MM.1S (cell line): ENCODE results near the gene COMMD4.

Source experiments
- DNase-seq: peaks from one replicate; pipeline ENCODE4 v3.0.0-alpha.2; 2015
- H2AFZ ChIP-seq: fragments of 300-600 bp; sonication (generic); 2 replicates; pipeline ENCODE4 v1.6.0; 2016; ENCODE audit warnings: antibody characterized with exemption, low read length
- H3F3A ChIP-seq: fragments of 300-600 bp; sonication (generic); 2 replicates; pipeline ENCODE4 v1.6.1; 2016; ENCODE audit warnings: mild to moderate bottlenecking, antibody characterized with exemption, low read length, moderate library complexity, mixed read lengths; ENCODE audit not compliant: insufficient read depth
- H3K27ac ChIP-seq: fragments of 300-600 bp; sonication (generic); 2 replicates; pipeline ENCODE4 v1.5.1; 2016; ENCODE audit warnings: mild to moderate bottlenecking, low read length
- H3K27me3 ChIP-seq: fragments of 300-600 bp; sonication (generic); replicated peaks from 2 replicates; pipeline ENCODE4 v1.6.0; 2016; ENCODE audit warnings: low read length; ENCODE audit not compliant: insufficient read depth
- H3K36me3 ChIP-seq: fragments of 300-600 bp; sonication (generic); replicated peaks from 2 replicates; pipeline ENCODE4 v1.6.1; 2016; ENCODE audit warnings: mild to moderate bottlenecking, low read length, mixed read lengths; ENCODE audit not compliant: insufficient read depth
- H3K4me1 ChIP-seq: fragments of 300-600 bp; sonication (generic); 2 replicates; pipeline ENCODE4 v1.6.1; 2016; ENCODE audit warnings: low read length, mixed read lengths
- H3K4me2 ChIP-seq: fragments of 300-600 bp; sonication (generic); 2 replicates; pipeline ENCODE4 v1.6.0; 2016; ENCODE audit warnings: low read depth, low read length
- H3K4me3 ChIP-seq: fragments of 300-600 bp; sonication (generic); 2 replicates; pipeline ENCODE4 v1.5.1; 2016; ENCODE audit warnings: low read length, mixed read lengths
- H3K79me2 ChIP-seq: fragments of 300-600 bp; sonication (generic); 2 replicates; pipeline ENCODE4 v1.6.1; 2016; ENCODE audit warnings: mixed run types, low read length, mixed read lengths
- H3K9ac ChIP-seq: fragments of 300-600 bp; sonication (generic); 2 replicates; pipeline ENCODE4 v1.6.1; 2016; ENCODE audit warnings: low read length, mixed read lengths
- H3K9me2 ChIP-seq: fragments of 300-600 bp; sonication (generic); replicated peaks from 2 replicates; pipeline ENCODE4 v1.6.1; 2016; ENCODE audit warnings: mild to moderate bottlenecking, low read length, mixed read lengths; ENCODE audit not compliant: insufficient read depth
- H3K9me3 ChIP-seq: fragments of 300-600 bp; sonication (generic); replicated peaks from 2 replicates; pipeline ENCODE4 v1.6.1; 2016; ENCODE audit warnings: mild to moderate bottlenecking, low read length, mixed read lengths; ENCODE audit not compliant: insufficient read depth
- H4K20me1 ChIP-seq: fragments of 300-600 bp; sonication (generic); 2 replicates; pipeline ENCODE4 v1.6.1; 2016; ENCODE audit warnings: mild to moderate bottlenecking, low read length, moderate library complexity, mixed read lengths; ENCODE audit not compliant: insufficient read depth
- EZH2 ChIP-seq: fragments of 300-600 bp; sonication (generic); optimal IDR thresholded peaks from 2 replicates; pipeline ENCODE3; 2017; ENCODE audit warnings: low read depth, mild to moderate bottlenecking, antibody characterized with exemption, low read length, mixed read lengths
- EZH2phosphoT487 ChIP-seq: fragments of 300-600 bp; sonication (generic); IDR thresholded peaks from 2 replicates; pipeline ENCODE4 v1.6.1; 2018; ENCODE audit warnings: antibody characterized with exemption, low read length
- TF ChIP-seq, protein P1 (sequence below): fragments of 300-600 bp; sonication (generic); IDR thresholded peaks from 2 replicates; pipeline ENCODE4 v1.5.1; 2016; ENCODE audit warnings: antibody characterized with exemption, low read length, mixed read lengths

COMMD4 gene

DNA sequence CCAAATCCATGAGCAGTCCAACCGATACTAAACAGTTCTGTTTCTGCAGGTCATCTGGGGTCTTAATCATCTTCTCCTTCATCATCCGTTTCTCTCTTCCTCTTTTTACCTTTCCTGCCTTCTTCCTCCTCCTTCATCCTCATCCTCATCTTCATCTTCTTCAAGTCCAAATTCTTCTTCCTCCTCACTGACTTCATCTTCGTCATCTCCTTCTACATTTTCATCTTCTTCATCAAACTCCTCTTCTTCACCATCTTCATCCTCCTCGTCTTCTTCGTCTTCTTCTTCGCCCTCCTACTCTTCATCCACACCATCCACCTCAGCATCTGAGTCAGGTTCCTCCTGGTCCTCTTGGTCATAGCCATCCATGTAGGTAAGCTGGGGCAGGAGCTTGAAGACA is 14.2 kb upstream of the COMMD4 start:
- no peaks in the 10 kb centered on the region for H3K36me3 ChIP-seq
- no peak overlapping the region for H3K4me3 ChIP-seq
- no peak overlapping the region for H3K4me2 ChIP-seq
- H3K9ac ChIP-seq: no peak overlapping the region
- H3K27ac ChIP-seq: no peak overlapping the region
- H3K9me2 ChIP-seq: no peaks in the 10 kb centered on the region
- TF ChIP-seq, protein P1, sequence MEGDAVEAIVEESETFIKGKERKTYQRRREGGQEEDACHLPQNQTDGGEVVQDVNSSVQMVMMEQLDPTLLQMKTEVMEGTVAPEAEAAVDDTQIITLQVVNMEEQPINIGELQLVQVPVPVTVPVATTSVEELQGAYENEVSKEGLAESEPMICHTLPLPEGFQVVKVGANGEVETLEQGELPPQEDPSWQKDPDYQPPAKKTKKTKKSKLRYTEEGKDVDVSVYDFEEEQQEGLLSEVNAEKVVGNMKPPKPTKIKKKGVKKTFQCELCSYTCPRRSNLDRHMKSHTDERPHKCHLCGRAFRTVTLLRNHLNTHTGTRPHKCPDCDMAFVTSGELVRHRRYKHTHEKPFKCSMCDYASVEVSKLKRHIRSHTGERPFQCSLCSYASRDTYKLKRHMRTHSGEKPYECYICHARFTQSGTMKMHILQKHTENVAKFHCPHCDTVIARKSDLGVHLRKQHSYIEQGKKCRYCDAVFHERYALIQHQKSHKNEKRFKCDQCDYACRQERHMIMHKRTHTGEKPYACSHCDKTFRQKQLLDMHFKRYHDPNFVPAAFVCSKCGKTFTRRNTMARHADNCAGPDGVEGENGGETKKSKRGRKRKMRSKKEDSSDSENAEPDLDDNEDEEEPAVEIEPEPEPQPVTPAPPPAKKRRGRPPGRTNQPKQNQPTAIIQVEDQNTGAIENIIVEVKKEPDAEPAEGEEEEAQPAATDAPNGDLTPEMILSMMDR: no peak
- no peak for TF ChIP-seq EZH2phosphoT487
- no peak for TF ChIP-seq EZH2
- H3F3A ChIP-seq: no peaks in the 10 kb centered on the region
- no peak for DNase-seq
- H2AFZ ChIP-seq: no peak overlapping the region
- H3K9me3 ChIP-seq: no peaks in the 10 kb centered on the region
- no peaks in the 10 kb centered on the region for H4K20me1 ChIP-seq
- no peaks in the 10 kb centered on the region for H3K4me1 ChIP-seq
- no peaks in the 10 kb centered on the region for H3K79me2 ChIP-seq
- no peaks in the 10 kb centered on the region for H3K27me3 ChIP-seq

DNA sequence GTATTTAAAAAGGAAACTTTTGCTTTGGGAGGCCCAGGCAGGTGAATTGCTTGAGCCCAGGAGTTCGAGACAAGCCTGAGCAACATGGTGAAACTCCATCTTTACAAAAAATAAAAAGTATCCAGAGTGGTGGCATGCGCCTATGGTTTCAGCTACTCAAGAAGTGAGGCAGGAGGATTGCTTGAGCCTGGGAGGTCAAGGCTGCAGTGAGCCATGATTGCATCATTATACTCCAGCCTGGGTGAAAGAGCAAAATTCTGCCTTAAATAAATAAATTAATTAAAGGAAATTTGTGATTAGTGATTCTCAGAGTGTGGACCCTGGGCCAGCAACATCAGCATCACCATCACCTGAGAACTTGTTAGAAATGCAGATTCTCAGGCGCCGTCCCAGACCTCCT is 9.9 kb upstream of the COMMD4 start:
- TF ChIP-seq EZH2phosphoT487: no peak
- TF ChIP-seq, protein P1: no peak
- no peak for TF ChIP-seq EZH2

DNA sequence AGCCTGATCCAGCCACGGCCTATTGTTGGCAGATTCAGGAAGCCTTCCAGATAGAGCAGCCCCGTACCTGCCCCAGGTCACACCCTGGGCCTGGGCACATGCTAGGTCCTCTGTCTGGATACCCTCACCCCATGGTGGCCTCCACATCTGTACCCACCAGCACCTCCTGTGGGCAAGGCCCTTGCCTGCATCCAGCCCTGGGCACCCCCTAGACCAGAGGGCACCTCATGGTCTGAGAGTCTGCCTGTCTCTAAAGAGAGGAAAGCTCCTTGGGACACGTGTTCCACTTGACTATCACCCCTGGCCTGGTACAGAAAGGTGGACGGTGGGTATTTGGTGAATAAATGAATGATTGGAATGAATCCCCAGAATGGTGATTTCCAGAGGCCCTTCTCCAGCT is 8.9 kb upstream of the COMMD4 start:
- Histone ChIP-seq H3K9me3 (no peaks in the 10 kb centered on the region), H3F3A (no peaks in the 10 kb centered on the region), H3K4me2 (no peak overlapping the region), H3K4me1 (no peaks in the 10 kb centered on the region), H3K36me3 (no peaks in the 10 kb centered on the region), H3K4me3 (no peak overlapping the region), H3K9me2 (no peaks in the 10 kb centered on the region), H4K20me1 (no peaks in the 10 kb centered on the region), H2AFZ (no peak overlapping the region), H3K79me2 (no peaks in the 10 kb centered on the region), H3K27me3 (no peaks in the 10 kb centered on the region), H3K27ac (no peak overlapping the region), H3K9ac (no peak overlapping the region)
- TF ChIP-seq, protein P1: no peak
- TF ChIP-seq EZH2 (no peak), EZH2phosphoT487 (no peak)
- DNase-seq: no peak

More for the DNA sequence above, 9.9 kb upstream of the COMMD4 start:
- Histone ChIP-seq H3K4me1 (no peaks in the 10 kb centered on the region), H4K20me1 (no peaks in the 10 kb centered on the region), H3F3A (no peaks in the 10 kb centered on the region), H3K4me3 (no peak overlapping the region), H3K27ac (no peak overlapping the region), H3K27me3 (no peaks in the 10 kb centered on the region), H3K36me3 (no peaks in the 10 kb centered on the region), H3K79me2 (no peaks in the 10 kb centered on the region), H3K9ac (no peak overlapping the region), H3K4me2 (no peak overlapping the region), H3K9me2 (no peaks in the 10 kb centered on the region), H3K9me3 (no peaks in the 10 kb centered on the region), H2AFZ (no peak overlapping the region)
- no peak for DNase-seq
